GM12801 (cell line): ENCODE results near the gene METAP1.

ENCODE experiments used
- TF ChIP-seq, protein P1 (sequence below): IDR thresholded peaks from one replicate; pipeline ENCODE4 v1.5.1; 2011; ENCODE audit warnings: control low read depth; ENCODE audit not compliant: insufficient read length; ENCODE audit errors: extremely low read depth

Gene METAP1

DNA sequence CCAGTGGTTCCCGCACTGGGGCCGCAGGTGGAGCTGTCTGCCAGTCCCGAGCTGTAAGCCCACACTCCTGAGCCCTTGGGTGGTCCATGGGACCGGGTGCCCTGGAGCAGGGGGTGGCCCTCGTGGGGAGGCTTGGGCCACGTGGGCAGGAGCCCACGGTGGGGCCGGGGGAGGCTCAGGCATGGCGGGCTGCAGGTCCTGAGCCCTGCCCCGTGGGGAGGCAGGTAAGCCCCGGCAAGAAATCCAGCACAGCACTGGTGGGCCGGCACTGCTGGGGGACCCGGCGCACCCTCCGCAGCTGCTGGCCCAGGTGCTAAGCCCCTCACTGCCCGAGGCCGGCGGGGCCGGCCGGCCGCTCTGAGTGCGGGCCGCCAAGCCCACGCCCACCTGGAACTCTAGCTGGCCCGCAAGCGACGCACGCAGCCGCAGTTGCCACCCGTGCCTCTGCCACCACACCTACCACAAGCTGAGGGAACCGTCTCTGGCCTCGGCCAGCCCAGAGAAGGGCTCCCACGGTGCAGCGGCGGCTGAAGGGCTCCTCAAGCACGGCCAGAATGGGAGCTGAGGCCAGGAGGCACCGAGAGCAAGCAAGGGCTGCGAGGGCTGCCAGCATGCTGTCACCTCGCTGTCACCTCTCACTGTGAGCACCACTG, 2.0 kb upstream of the METAP1 start:
- TF ChIP-seq, protein P1, sequence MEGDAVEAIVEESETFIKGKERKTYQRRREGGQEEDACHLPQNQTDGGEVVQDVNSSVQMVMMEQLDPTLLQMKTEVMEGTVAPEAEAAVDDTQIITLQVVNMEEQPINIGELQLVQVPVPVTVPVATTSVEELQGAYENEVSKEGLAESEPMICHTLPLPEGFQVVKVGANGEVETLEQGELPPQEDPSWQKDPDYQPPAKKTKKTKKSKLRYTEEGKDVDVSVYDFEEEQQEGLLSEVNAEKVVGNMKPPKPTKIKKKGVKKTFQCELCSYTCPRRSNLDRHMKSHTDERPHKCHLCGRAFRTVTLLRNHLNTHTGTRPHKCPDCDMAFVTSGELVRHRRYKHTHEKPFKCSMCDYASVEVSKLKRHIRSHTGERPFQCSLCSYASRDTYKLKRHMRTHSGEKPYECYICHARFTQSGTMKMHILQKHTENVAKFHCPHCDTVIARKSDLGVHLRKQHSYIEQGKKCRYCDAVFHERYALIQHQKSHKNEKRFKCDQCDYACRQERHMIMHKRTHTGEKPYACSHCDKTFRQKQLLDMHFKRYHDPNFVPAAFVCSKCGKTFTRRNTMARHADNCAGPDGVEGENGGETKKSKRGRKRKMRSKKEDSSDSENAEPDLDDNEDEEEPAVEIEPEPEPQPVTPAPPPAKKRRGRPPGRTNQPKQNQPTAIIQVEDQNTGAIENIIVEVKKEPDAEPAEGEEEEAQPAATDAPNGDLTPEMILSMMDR: no peak

DNA sequence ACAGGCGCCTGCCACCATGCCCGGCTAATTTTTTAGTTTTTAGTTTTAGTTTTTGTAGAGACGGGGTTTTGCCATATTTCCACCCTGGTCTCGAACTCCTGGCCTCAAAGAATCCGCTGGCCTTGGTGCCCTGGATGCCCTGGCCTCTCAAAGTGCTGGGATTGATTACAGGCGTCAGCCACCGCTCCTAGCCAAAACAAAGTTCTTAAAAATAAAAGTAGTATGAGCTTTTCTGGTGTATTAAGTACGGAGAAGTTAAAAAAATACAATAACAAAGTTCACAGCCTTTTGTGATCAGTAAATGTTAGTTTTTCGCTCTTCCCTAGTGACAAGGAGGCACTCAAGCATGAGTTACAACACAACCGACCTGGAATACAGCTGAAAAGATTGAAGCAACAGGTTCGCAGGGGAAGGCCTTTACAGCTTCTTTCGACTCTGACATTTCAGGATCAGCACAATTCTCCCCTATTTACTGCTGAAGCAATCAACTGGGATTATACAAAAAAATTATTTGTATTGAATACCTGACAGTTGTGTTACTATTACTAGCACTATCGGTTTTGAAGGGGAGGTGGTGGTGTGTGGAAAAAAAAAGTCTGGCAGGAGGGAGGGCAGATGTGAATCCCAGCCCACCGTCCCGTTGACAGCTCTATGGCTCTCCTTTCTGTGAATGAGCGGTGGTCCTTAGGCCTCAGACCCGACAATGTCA, 893 bp upstream of the METAP1 start:
- TF ChIP-seq, protein P1: no peak

DNA sequence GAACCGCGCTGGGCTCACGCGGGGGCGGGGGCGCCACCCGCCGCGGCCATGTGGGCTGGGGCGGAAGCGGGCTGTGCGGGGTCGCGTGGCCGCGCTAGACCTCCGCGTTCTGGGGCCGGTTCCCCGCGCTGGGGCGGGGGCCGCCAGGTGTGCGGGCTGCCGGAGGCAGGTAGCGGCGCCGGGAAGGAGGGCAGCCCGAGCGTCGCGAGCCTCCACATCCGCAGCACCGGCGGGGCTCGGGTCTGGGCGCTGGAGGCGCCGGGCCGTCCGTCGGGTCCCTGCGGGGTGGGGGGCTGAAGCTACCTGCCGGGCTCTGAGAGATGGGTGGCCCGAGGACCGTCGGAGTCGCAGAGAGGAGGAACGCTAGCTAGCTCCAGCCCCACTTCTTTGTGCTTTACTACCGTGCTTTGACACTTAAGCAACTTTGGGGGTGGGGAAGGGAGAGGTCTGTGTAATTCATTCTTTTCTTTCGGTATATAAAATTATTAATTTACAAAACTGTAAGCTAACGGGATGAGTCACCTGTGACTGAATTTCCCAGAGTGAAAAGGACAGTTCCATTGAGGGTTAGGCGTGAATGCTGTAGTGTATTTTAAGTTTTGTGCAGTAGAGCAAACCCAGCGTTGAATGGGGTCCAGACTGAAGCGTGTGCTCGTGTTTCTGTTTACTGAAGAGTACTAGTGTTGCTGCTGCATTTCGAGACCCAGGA, 689 bp downstream of the METAP1 start:
- TF ChIP-seq, protein P1: no peak

DNA sequence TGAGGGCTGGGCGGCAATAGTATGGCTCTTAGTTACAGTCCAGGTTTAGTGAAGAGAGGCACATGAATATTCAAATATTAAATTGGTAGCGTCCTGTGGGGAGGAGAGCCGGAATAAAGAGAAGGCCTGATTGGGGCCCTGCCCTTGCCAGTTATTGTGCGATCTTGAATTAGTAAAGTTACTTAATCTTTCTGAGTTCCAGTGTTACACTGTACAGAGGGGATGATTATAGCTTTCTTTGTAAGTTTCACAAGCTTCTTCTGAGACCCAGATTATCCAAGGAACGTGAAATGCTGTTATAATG, 1.2 kb downstream of the METAP1 start:
- TF ChIP-seq, protein P1: no peak

GRCh38 chr4:98997166-98997565, 1.6 kb downstream of the METAP1 start:
- TF ChIP-seq, protein P1: no peak

- TF ChIP-seq, protein P1: no peak
Measured at GRCh38 chr4:98998551-98998950, 3.0 kb downstream of the METAP1 start.

DNA sequence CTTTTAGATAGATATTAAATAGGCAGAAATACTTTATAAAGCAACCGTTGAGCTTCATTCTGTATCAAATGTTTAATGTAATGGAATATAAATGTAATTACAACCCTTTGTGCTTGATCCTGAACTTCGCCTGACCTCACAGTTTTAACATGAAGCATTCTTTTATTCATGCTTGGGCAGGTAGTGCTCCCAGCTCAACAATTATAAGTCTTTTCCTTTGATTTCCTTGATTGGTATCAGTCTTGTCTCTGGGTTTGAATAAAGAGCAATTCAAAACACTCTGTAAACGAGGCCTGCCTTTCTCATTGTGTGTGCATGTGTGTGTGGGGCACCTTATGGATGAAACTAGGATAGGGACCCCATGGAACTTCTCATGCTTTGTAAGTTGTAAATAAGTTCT, 6.8 kb downstream of the METAP1 start:
- TF ChIP-seq, protein P1: no peak
